Activated T-helper 1 cell treated with Interleukin-2 at 50 U/mL for 16 hours (primary cell): ENCODE results near the gene SLU7.

Experiments
- DNase-seq: peaks from one replicate; pipeline ENCODE4 v3.0.0-alpha.2; 2020; ENCODE audit warnings: low read depth

Gene SLU7

GRCh38 chr5:160418561-160419457 lies at the start of gene SLU7:
SLU7 (minus strand) TSS chr5:160419081; CDS start chr5:160415294, 3,787 bp downstream.
- peak; percentile 88 for DNase-seq

- no peak for DNase-seq
Measured at GRCh38 chr5:160468363-160468975, 49.6 kb upstream of the SLU7 start.

- DNase-seq = peak; percentile 57
Measured at GRCh38 chr5:160467555-160468362, 48.9 kb upstream of the SLU7 start.

- no peak for DNase-seq
Measured at GRCh38 chr5:160466889-160467554, 48.1 kb upstream of the SLU7 start.

GRCh38 chr5:160466116-160466515 lies 47.2 kb upstream of the SLU7 start:
- no peak for DNase-seq

GRCh38 chr5:160464466-160464797 lies 45.6 kb upstream of the SLU7 start:
- DNase-seq = no peak

- no peak for DNase-seq
Measured at GRCh38 chr5:160463740-160464465, 45.0 kb upstream of the SLU7 start.

GRCh38 chr5:160463227-160463626 lies 44.3 kb upstream of the SLU7 start:
- no peak for DNase-seq

GRCh38 chr5:160462167-160462566 lies 43.3 kb upstream of the SLU7 start:
- no peak for DNase-seq

GRCh38 chr5:160461378-160461777 lies 42.5 kb upstream of the SLU7 start:
- DNase-seq = no peak

- DNase-seq = no peak
Measured at GRCh38 chr5:160460377-160461049, 41.6 kb upstream of the SLU7 start.

- DNase-seq = no peak
Measured at GRCh38 chr5:160458806-160459800, 40.2 kb upstream of the SLU7 start.

- no peak for DNase-seq
Measured at GRCh38 chr5:160457252-160457651, 38.4 kb upstream of the SLU7 start.

GRCh38 chr5:160456480-160457177 lies 37.7 kb upstream of the SLU7 start:
- DNase-seq = no peak

GRCh38 chr5:160455600-160455999 lies 36.7 kb upstream of the SLU7 start:
- no peak for DNase-seq

- no peak for DNase-seq
Measured at GRCh38 chr5:160453751-160454150, 34.9 kb upstream of the SLU7 start.

GRCh38 chr5:160452795-160453194 lies 33.9 kb upstream of the SLU7 start:
- no peak for DNase-seq

GRCh38 chr5:160452036-160452435 lies 33.2 kb upstream of the SLU7 start:
- no peak for DNase-seq

GRCh38 chr5:160451281-160451680 lies 32.4 kb upstream of the SLU7 start:
- no peak for DNase-seq
